Heart left ventricle (tissue), 16 donors: ENCODE data around the gene RPS18. TPM values are rescaled to one million over a fixed set of nuclear protein-coding genes. Genes with fewer than 3 reads are reported as not detected.
A peak's percentile ranks its signal among the peaks of the same experiment; 100 is the strongest.

Source experiments
- ATAC-seq, 4 donors: fragments of 200-7000 bp; cut with Tn5 transposase; one replicate each; pipeline ENCODE4 v1.9.1; 2020 to 2022; ENCODE audit warnings: moderate library complexity in 4 of 4, mild to moderate bottlenecking in 3 of 4, moderate number of reproducible peaks in 1 of 4
- DNase-seq, 5 donors: peaks; one replicate each; pipeline ENCODE4 v3.0.0-alpha.2; 2020
- H3K27ac ChIP-seq, 12 donors: fragments of 200-600 bp; sonication (generic) in 4 of 12; one replicate each; pipeline versions ENCODE4 v1.5.0 to v1.8.0; 2016 to 2022; ENCODE audit warnings: mild to moderate bottlenecking in 2 of 12
- H3K27me3 ChIP-seq, 9 donors: fragments of 200-600 bp; sonication (generic) in 2 of 9; one replicate each; pipeline versions ENCODE4 v1.5.1 to v1.8.0; 2016 to 2022; ENCODE audit warnings: mild to moderate bottlenecking in 3 of 9
- H3K36me3 ChIP-seq, 9 donors: fragments of 200-600 bp; sonication (generic) in 2 of 9; one replicate each; pipeline versions ENCODE4 v1.5.0 to v1.8.0; 2018 to 2022; ENCODE audit warnings: mild to moderate bottlenecking in 2 of 9
- H3K4me1 ChIP-seq, 12 donors: fragments of 200-600 bp; sonication (generic) in 4 of 12; one replicate each; pipeline versions ENCODE4 v1.5.0 to v1.8.0; 2016 to 2022; ENCODE audit warnings: mild to moderate bottlenecking in 3 of 12
- H3K4me3 ChIP-seq, 12 donors: fragments of 200-600 bp; sonication (generic) in 4 of 12; one replicate each; pipeline versions ENCODE4 v1.5.0 to v1.8.0; 2017 to 2022; ENCODE audit warnings: mild to moderate bottlenecking in 9 of 12, moderate library complexity in 4 of 12
- H3K9me3 ChIP-seq, 12 donors: fragments of 200-600 bp; sonication (generic) in 4 of 12; one replicate each; pipeline versions ENCODE4 v1.5.0 to v1.8.0; 2016 to 2022; ENCODE audit warnings: mild to moderate bottlenecking in 1 of 12
- CTCF ChIP-seq, 12 donors: fragments of 200-600 bp; sonication (generic) in 4 of 12; IDR thresholded peaks; one replicate each; pipeline versions ENCODE4 v1.5.0 to v1.8.0; 2018 to 2022; ENCODE audit warnings: antibody characterized with exemption in 12 of 12, mild to moderate bottlenecking in 5 of 12
- POLR2A ChIP-seq, 2 donors: fragments of 450-650 bp; IDR thresholded peaks; one replicate each; pipeline ENCODE4 v1.6.1; 2017; ENCODE audit warnings: antibody characterized with exemption in 2 of 2, mild to moderate bottlenecking in 2 of 2, moderate library complexity in 2 of 2
- WGBS, 4 donors: extraction: QIAGEN DNeasy Blood & Tissue Kit in 2 of 4; methylation state at CpG; one replicate each; pipeline versions ENCODE4 v1.1.5 to v1.1.7; 2013 to 2018; 5-methylcytosine and 5-hydroxymethylcytosine counted together
- intact Hi-C, 10 donors: fragments of 100-400 bp; cut with DNase I; formaldehyde crosslinking; loops; one replicate each; pipeline versions ENCODE4 v1.11.1 to v1.14.2; 2022
- polyA plus RNA-seq, 2 donors: library from polyadenylated mRNA; stranded (reverse); fragments of 200-250 nt; gene quantifications; one replicate each; pipeline ENCODE4 v1.2.3, GENCODE V29; 2013
- total RNA-seq, 9 donors: library from RNA; depleted of rRNA in 2 of 9; stranded (reverse); fragments of >200 nt in 2 of 9; fragmentation: NEBNext Ultra II Directional in 3 of 9; extraction: Animal tissue kit (Norgen Biotek cat#: 25700) in 3 of 9; gene quantifications; one replicate each; pipeline versions ENCODE4 v1.1.0 to v1.2.4, GENCODE V29; 2016 to 2023
- donor health status: ischemic (EF 13 %, LVEDD 7.1; RV severe dilation, severe dysfunction).
- donor health status: healthy with polysubstance abuse.
- donor health status: DM: no; HTN: yes; CAD: no.
- donor health status: DM: no; HTN: no; CAD: no.
- donor health status: ischemic (EF 25% LVEDD 6.9; RV normal size, moderate dysfunction).
- donor health status: ischemic (EF 25% LVEDD 5.7; RV mildly dilated, moderate dysfunction).
- donor health status: healthy.
- donor health status: DM: yes; HTN: yes; CAD: no.
- donor health status: ischemic (EF 35%, LVEDD 5.7; RV mildly dilated, moderate dysfunction).
- donor health status: nonischemic (EF 11% LVEDD 7.7; RV severe dilation, severe dysfunction).
- donor health status: DM: yes; HTN: yes; CAD: no.
- donor health status: PGD.
- donor health status: ischemic (EF 29% LVEDD 5.4; RV normal size, mild dysfunction).
- donor health status: nonischemic (EF 23%, LVEDD 6.1; RV moderate dilation, normal function).

RPS18 gene
- total and polyA plus RNA-seq, 11 donors: 685 to 3,458 (median 1,145) TPM

DNA sequence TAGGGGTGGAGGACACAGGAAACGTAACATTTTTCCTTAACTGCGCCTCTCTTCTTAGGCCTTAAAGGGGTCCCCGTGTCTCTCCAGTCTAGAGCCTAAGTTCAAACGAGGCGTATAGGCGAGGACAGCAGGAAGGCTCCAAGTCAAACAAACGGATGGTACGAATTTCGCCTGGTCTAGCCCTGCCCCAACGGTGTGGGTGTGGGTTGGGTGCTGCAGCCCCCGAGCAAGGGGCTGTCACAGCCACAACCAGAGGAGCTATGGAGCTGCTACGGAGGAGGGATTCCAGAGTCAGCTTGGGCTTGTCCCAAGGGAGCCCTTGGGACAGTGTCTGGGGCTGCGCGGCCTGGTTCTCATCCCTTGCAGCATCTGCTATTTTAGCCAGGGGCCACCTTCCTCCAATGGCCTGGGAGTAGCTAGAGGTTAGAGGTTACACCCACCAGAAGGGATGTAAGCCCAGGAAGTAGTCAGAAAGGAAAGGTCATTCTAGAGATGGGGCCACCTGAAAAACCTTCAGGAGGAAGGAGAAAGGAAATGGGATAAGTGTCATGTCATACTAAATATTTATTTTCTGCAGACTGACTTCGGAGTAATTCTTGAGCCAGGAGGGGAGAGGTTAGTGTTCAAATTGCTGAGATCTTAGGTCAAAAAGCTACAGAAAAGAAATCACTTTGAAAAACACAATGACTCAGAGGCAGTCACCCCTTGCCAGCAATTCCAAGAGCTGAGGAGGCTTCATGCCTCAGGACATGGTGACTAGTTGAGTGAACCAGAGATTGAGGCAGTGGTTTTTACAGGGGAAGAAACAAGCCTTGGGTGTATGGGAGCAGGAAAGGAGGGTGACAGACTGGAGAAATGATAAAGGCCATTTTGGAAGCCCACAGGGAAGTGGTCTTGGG lies 21.9 kb upstream of the RPS18 start:
- no peaks in the 10 kb centered on the region for H3K9me3 ChIP-seq
- DNase-seq (peak; percentile 30 to 62 (median 40)), ATAC-seq (peak in 3 of 4 donors; percentile 1 to 3 (median 1))
- peak overlapping the region; percentile 27 to 70 (median 64) for H3K4me3 ChIP-seq
- H3K27me3 ChIP-seq: no peaks in the 10 kb centered on the region
- intact Hi-C loops: loop anchor here (1.0 to 10.0 kb wide), 18 partner anchors 38 to 365 kb away; partner anchors contain the start of genes RXRB (in 4 of the 10), SLC39A7 (in 4 of the 10), RING1 (in 3 of the 10) and HSD17B8 (in 2 of the 10)
- 12 to 23% (median 14%) methylated on average over 10 to 15 of the region's 15 CpGs for WGBS, 4 donors
- H3K36me3 ChIP-seq: peaks cover 0 to 40% (median 9%) of the 10 kb centered on the region in 9 donors
- peaks cover 0 to 31% (median 20%) of the 10 kb centered on the region in 12 donors for H3K4me1 ChIP-seq
- H3K27ac ChIP-seq: peak overlapping the region; percentile 60 to 98 (median 92)
- TF ChIP-seq POLR2A (IDR thresholded peaks at IDR 0.05) (no peak), CTCF (IDR thresholded peaks at IDR 0.05) (no peak)

DNA sequence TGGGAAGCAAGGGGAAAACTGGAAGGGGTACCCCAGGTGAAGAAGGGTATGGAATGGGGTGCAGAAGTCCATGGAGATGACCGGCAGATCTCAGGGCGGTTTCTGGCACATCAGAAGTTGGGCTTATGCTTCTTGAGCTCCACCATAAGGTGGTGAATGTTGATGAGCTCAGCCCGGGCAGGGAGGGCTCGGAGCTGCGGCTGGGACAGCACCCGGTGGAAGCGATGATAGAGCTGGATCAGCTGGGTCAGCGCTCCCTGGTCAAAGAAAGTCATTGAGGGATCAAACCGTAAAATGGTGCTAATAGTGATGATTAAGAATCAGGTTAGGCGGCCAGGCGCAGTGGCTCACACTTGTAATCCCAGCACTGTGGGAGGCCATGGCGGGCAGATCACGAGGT lies 21.1 kb upstream of the RPS18 start:
- ATAC-seq (no peak), DNase-seq (no peak)
- intact Hi-C loops: no loop called here
- H3K27ac ChIP-seq: peak overlapping the region in 5 of 12 donors; percentile 9 to 96 (median 93)
- WGBS, 4 donors: 91 to 98% (median 95%) methylated on average over 13 of the region's 13 CpGs
- H3K4me1 ChIP-seq: peaks cover 0 to 31% (median 20%) of the 10 kb centered on the region in 12 donors
- H3K4me3 ChIP-seq: no peak overlapping the region
- H3K36me3 ChIP-seq: peaks cover 0 to 48% (median 11%) of the 10 kb centered on the region in 9 donors
- TF ChIP-seq CTCF (IDR thresholded peaks at IDR 0.05): no peak
- no peak for TF ChIP-seq POLR2A (IDR thresholded peaks at IDR 0.05)
- H3K9me3 ChIP-seq: no peaks in the 10 kb centered on the region
- H3K27me3 ChIP-seq: no peaks in the 10 kb centered on the region

DNA sequence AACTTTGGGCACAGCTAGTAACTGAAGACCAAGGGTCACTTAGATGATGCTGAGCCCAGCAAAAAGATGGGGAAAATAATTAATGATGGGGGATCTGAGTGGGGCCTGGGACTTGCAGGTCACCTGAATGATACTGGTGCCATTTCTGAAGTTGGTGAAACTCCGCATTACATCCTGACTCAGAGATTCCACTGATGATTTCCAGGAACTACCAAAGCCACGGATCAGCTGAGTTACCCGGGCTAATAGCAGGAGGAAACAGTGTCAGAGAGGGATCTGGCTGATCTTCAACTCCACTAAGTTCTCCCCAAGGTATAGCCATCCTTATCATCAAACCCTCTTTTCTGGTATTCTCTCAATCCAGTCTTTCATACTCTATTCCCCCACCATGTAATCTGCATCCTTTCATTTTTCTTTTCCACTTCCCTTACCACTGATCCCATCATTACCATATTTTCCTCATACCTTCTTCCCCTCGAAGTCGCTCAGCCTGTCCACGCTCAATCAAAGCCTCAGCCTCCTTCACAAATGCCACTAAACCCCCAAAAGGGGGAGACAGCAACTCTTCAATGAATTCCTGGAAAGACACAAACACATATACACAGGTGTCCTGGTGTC lies 20.4 kb upstream of the RPS18 start:
- H3K27ac ChIP-seq: no peak overlapping the region
- H3K4me1 ChIP-seq: peaks cover 0 to 31% (median 20%) of the 10 kb centered on the region in 12 donors
- no peaks in the 10 kb centered on the region for H3K27me3 ChIP-seq
- WGBS, 4 donors: 84 to 90% (median 86%) methylated on average over 6 of the region's 6 CpGs
- ATAC-seq (no peak), DNase-seq (no peak)
- H3K36me3 ChIP-seq: peaks cover 0 to 48% (median 11%) of the 10 kb centered on the region in 9 donors
- no peak overlapping the region for H3K4me3 ChIP-seq
- no peaks in the 10 kb centered on the region for H3K9me3 ChIP-seq
- intact Hi-C loops: no loop called here
- no peak for TF ChIP-seq CTCF (IDR thresholded peaks at IDR 0.05)
- TF ChIP-seq POLR2A (IDR thresholded peaks at IDR 0.05): no peak

DNA sequence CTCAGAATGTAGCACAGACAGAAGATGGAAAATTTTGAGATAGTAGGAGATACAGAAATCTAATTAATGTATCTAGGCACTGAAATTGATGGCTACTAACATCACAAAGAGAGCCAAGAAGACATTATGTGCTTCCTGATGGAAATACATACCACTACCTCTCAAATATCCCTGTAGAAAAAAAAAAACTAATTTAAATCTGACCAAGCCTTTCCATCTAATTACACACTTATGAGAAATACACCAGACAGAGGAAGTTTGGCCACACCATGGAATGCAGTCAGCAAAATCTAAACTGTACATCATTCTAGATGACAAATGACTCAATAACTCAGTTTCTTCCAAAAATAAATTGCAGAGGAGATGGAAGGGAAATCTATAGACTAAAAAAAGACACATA lies 19.1 kb upstream of the RPS18 start:
- Histone ChIP-seq H3K4me1 (peaks cover 0 to 29% (median 20%) of the 10 kb centered on the region in 12 donors), H3K9me3 (peaks cover 0 to 3% (median 0%) of the 10 kb centered on the region in 12 donors), H3K27ac (no peak overlapping the region), H3K27me3 (no peaks in the 10 kb centered on the region), H3K36me3 (peaks cover 0 to 61% (median 18%) of the 10 kb centered on the region in 9 donors), H3K4me3 (no peak overlapping the region)
- intact Hi-C loops: no loop called here
- TF ChIP-seq POLR2A (IDR thresholded peaks at IDR 0.05) (no peak), CTCF (IDR thresholded peaks at IDR 0.05) (no peak)
- no peak for DNase-seq
- ATAC-seq: no peak
